Measurements from ENCODE around the gene PLSCR4. TPM values are rescaled to one million over a fixed set of nuclear protein-coding genes. Genes with fewer than 3 reads are reported as not detected.

The PLSCR4 gene
- total RNA-seq, 1 donor from 2014 or later, result 1.1 TPM

GRCh38 chr3:146262371-146263110, 11.6 kb upstream of the PLSCR4 start:
- FAIRE-seq (peak; percentile 32), DNase-seq (ENCODE audit: low read depth) (peak; percentile 13)
- no peak overlapping the region for H3K27ac Mint-ChIP-seq (ENCODE audit: unreplicated experiment)
- H3K4me3 Mint-ChIP-seq (ENCODE audit: unreplicated experiment), result no peak overlapping the region
- no peaks in the 10 kb centered on the region for H3K36me3 ChIP-seq (ENCODE audit: insufficient read depth, low read length)
- H3K4me3 ChIP-seq (ENCODE audit: insufficient read depth, low read depth, low read length), result no peak overlapping the region
- no peak overlapping the region for H2AFZ ChIP-seq (ENCODE audit: low read depth, low read length)
- no peaks in the 10 kb centered on the region for H3K9me3 ChIP-seq (ENCODE audit: insufficient read depth, low read depth, low read length)
- H3K79me2 ChIP-seq (ENCODE audit: insufficient read depth, low read length), result no peaks in the 10 kb centered on the region
- H3K4me1 ChIP-seq (ENCODE audit: insufficient read depth, low read length), result no peaks in the 10 kb centered on the region
- no peaks in the 10 kb centered on the region for H3K4me1 Mint-ChIP-seq (ENCODE audit: low read depth, unreplicated experiment)
- no peak overlapping the region for H3K4me2 ChIP-seq (ENCODE audit: low read length)
- H3K27ac ChIP-seq (ENCODE audit: low read depth, low read length), result no peak overlapping the region
- H3K36me3 Mint-ChIP-seq (ENCODE audit: low read depth, unreplicated experiment), result no peaks in the 10 kb centered on the region
- no peak overlapping the region for H3K9ac ChIP-seq (ENCODE audit: low read length)
- H3K27me3 ChIP-seq (ENCODE audit: insufficient read depth, low read length), result no peaks in the 10 kb centered on the region
- no peaks in the 10 kb centered on the region for H3K9me3 Mint-ChIP-seq (ENCODE audit: unreplicated experiment)
- no peak for TF ChIP-seq CTCF (IDR thresholded peaks at IDR 0.05; ENCODE audit: insufficient read depth, low read depth, low read length)
- TF ChIP-seq EZH2 (IDR thresholded peaks at IDR 0.05; ENCODE audit: insufficient read depth, low read length), result no peak
- no peaks in the 10 kb centered on the region for H4K20me1 ChIP-seq (ENCODE audit: insufficient read depth, low read length)
- no peaks in the 10 kb centered on the region for H3K27me3 Mint-ChIP-seq (ENCODE audit: low read depth, unreplicated experiment)

GRCh38 chr3:146259880-146260589, 9.1 kb upstream of the PLSCR4 start:
- Mint-ChIP-seq H3K27me3 (ENCODE audit: low read depth, unreplicated experiment) (no peaks in the 10 kb centered on the region), H3K36me3 (ENCODE audit: low read depth, unreplicated experiment) (no peaks in the 10 kb centered on the region), H3K9me3 (ENCODE audit: unreplicated experiment) (no peaks in the 10 kb centered on the region), H3K4me1 (ENCODE audit: low read depth, unreplicated experiment) (no peaks in the 10 kb centered on the region), H3K27ac (ENCODE audit: unreplicated experiment) (no peak overlapping the region), H3K4me3 (ENCODE audit: unreplicated experiment) (no peak overlapping the region)
- FAIRE-seq, result no peak
- Histone ChIP-seq H3K27ac (ENCODE audit: low read depth, low read length) (no peak overlapping the region), H3K27me3 (ENCODE audit: insufficient read depth, low read length) (no peaks in the 10 kb centered on the region), H4K20me1 (ENCODE audit: insufficient read depth, low read length) (no peaks in the 10 kb centered on the region), H3K4me3 (ENCODE audit: insufficient read depth, low read depth, low read length) (no peak overlapping the region), H3K9me3 (ENCODE audit: insufficient read depth, low read depth, low read length) (no peaks in the 10 kb centered on the region), H3K79me2 (ENCODE audit: insufficient read depth, low read length) (no peaks in the 10 kb centered on the region), H3K4me2 (ENCODE audit: low read length) (no peak overlapping the region), H2AFZ (ENCODE audit: low read depth, low read length) (no peak overlapping the region), H3K9ac (ENCODE audit: low read length) (no peak overlapping the region), H3K4me1 (ENCODE audit: insufficient read depth, low read length) (no peaks in the 10 kb centered on the region), H3K36me3 (ENCODE audit: insufficient read depth, low read length) (no peaks in the 10 kb centered on the region)
- TF ChIP-seq EZH2 (IDR thresholded peaks at IDR 0.05; ENCODE audit: insufficient read depth, low read length), result no peak
- no peak for TF ChIP-seq CTCF (IDR thresholded peaks at IDR 0.05; ENCODE audit: insufficient read depth, low read depth, low read length)
- DNase-seq (ENCODE audit: low read depth), result no peak

Data from astrocyte (in vitro differentiated cells and primary cell).